ENCODE data around the gene PCSK6.

PCSK6 gene

DNA sequence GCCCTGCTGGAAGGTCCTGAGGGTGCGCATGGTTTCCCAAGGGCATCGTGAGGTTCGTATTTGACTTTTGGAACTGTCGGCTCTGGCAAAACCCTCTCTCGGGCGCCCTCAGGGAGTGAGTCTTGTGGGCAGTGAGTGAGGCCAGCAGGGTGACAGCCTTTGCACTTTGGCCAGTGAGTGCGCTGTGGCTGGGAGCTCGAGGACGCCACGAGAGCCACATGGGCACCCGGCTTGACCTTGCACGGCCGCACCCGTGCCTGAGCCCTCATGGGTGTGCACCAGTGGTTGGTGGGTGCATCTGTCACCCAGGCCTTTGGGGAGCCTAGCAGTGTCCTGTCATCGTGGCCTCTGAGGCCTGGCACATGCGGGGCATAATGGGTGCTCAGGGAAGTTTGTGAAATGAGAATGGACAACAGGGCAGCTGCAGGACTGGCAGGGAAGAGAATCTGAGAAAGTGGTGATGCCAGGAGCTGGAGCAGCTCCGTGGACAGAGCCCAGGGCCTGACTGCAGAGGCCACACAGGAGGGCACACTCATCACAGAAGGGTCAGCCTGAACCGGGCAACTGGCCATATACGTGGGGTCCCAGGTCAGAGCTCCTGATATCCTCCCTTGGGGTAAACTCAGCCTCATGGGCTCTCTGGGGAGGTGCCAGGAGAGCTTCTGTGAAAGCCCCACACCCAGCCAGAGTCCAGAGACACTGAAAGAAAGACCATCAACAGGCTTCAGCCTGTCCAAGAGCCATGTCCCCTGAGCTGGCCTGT is 164.1 kb downstream of the PCSK6 start:
- no peak for DNase-seq (ENCODE audit: low read depth)

DNA sequence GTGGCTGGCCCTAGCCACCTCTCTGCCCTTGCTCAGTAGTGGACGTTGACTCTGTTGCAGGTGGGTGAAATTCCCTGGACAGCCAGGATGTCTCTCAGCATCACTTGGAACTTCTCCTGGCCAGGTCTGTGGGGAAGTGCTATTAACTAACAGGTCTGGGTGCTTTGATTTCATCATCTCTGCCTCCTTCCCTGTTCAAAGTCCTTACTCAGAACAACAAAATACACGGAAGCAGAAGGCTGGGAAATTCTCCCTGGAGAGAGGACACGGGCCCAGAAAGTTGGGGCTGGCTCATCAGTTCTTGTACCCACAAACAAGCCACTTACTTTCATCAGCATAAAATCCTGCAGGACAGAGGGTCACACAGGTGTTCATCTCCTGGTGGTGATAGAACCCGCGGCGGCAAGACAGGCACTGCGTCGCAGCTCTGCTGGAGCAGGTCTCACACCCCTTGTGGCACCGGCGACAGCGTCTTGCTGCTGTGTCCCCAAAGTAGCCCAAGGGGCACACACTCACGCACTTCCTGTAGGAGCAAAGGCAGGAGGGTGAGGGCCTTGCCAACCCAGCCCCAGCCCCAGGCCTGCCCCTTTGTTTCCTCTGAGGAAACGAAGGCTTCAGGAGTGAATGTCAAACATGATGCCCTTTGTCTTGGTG is 164.9 kb downstream of the PCSK6 start:
- DNase-seq (ENCODE audit: low read depth), result no peak

GRCh38 chr15:101323793-101324523 is 165.5 kb downstream of the PCSK6 start:
- no peak for DNase-seq (ENCODE audit: low read depth)

GRCh38 chr15:101322854-101323477 is 166.5 kb downstream of the PCSK6 start:
- DNase-seq (ENCODE audit: low read depth), result no peak

- no peak for DNase-seq (ENCODE audit: low read depth)
Observed at GRCh38 chr15:101322016-101322695, 167.4 kb downstream of the PCSK6 start.

- DNase-seq (ENCODE audit: low read depth), result peak; percentile 48
Observed at GRCh38 chr15:101320501-101321052, 168.9 kb downstream of the PCSK6 start.

DNA sequence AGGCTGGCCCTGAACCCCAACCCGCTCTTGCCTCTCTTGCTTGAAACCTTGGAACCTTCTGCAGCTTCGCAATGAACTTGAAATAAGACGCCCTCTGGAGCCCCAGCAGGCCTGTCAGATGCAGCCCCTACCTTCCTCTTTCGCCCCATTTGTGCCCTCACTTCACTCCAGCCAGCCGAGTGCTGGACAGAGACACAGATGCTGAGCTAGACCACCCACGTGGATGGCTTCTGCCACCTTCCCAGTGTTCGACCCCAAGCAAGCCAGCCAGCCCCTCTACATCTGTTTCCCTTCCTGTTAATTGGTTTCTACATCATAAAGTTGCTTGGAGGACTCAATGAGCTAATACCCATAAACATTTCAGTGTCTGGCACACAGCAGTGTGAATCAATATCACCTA is 170.7 kb downstream of the PCSK6 start:
- no peak for DNase-seq (ENCODE audit: low read depth)

- no peak for DNase-seq (ENCODE audit: low read depth)
Observed at GRCh38 chr15:101318147-101318819, 171.2 kb downstream of the PCSK6 start.

DNA sequence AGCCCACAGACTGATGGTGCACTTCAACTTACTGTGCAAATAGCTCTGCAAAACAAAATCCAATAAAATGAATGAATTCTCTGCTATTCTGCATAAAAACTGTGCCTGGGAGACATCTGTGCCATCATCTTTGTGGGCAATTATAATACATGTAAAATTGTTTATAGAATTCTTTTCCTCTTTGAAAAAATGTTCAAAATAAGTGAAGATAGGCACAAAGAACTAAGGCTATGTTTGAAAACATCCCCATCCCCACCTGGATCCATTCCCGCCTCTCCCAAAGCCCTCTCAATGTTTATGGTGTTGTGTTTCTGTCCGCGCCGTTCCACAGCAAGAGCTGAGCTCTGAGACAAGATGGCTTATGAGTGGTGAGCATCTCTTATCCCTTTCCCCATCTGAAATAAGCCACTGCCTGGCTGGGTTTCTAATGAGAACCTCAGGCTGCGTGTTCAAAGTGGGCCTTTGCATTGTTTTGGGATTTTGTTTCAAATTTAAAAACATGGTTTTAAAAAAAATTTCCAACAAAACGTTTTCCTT is 172.1 kb downstream of the PCSK6 start:
- no peak for DNase-seq (ENCODE audit: low read depth)

GRCh38 chr15:101316529-101316928 is 173.0 kb downstream of the PCSK6 start:
- DNase-seq (ENCODE audit: low read depth), result no peak

- no peak for DNase-seq (ENCODE audit: low read depth)
Observed at GRCh38 chr15:101315736-101316135, 173.8 kb downstream of the PCSK6 start.

GRCh38 chr15:101314336-101315125 is 175.0 kb downstream of the PCSK6 start:
- DNase-seq (ENCODE audit: low read depth), result no peak

DNA sequence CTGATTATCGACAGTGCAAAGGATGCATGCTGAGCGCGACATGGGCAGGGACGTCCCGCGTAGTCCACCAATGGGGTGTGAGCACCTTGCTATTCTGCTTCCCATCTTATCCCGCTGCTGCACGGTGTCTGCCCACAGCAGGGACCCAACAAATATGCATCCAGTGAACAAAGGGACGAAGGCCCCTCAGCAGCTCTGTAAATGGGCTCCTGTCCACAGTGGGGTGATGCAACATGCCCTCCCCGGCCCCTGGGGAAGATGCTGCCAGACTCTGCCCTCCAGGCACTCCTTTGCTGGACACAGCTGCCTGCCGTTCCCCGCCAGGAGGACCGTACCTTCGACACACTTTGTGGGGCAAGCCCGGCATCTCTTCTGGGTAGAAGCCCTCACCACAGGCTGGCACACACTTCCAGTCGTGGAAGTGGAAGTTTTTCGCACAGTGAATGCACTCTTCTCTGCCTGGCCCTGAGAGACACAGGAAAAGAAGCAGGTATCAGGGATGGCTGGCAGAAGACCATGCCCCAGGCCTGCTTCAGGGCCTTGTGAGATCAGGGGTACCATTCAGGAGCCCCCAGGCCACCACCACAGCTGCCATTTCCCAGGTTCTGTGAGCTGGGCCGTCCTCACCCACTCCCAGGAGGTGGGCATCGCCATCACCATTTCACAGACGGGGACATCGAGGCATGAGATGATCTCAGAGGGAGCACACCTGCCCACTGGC is 176.3 kb downstream of the PCSK6 start:
- DNase-seq (ENCODE audit: low read depth), result no peak

- DNase-seq (ENCODE audit: low read depth), result no peak
Observed at GRCh38 chr15:101310508-101310907, 179.0 kb downstream of the PCSK6 start.

DNA sequence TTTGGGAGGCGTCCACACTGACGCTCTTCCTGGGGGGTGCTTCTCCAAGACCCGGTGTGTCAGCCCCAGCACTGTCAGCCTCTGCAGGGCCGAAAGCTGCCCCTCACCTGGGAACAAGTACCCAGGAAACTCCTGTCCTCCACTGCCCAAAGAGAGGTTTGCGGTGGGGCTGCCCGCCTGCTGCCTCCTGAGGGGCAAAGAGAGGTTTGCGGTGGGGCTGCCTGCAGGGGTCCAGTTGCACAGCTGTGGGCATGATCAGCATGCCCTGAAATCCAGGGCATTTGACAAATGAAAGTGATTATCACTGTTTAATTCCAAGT is 179.4 kb downstream of the PCSK6 start:
- DNase-seq (ENCODE audit: low read depth), result no peak

DNA sequence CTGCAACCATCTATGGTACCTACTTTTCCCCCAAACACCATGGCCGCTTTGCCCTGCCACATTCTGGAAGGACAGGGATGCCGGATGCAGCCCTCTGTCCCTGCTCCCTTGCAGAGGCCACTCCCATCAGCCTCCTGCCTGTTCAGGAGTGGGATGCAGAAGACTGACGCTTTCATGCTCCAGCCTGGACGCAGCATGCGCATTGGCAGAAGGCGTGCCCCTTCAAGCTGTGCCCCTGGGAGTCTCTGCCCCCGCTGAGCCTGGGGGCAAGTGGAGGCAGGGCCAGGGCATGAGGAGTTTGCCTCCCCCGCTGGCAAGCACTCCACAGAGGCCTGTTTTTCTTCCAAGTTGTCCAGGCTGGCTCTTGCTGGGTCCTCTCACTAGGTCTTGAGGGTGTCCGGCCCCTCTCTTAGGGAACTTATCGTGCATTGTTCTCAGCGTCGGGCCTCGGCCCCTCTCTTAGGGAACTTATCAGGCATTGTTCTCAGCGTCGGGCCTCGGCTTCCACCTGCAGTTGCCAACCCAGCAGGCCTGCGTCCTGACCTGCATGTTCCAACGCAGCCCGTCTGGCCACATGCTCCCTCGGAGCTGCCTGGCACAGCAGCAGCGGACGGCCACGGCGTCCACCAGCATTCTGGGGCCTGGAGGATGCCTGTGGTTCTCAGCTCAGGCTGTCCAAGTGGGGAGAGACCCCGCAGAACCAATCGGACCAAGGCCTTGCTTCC is 179.9 kb downstream of the PCSK6 start:
- no peak for DNase-seq (ENCODE audit: low read depth)

DNA sequence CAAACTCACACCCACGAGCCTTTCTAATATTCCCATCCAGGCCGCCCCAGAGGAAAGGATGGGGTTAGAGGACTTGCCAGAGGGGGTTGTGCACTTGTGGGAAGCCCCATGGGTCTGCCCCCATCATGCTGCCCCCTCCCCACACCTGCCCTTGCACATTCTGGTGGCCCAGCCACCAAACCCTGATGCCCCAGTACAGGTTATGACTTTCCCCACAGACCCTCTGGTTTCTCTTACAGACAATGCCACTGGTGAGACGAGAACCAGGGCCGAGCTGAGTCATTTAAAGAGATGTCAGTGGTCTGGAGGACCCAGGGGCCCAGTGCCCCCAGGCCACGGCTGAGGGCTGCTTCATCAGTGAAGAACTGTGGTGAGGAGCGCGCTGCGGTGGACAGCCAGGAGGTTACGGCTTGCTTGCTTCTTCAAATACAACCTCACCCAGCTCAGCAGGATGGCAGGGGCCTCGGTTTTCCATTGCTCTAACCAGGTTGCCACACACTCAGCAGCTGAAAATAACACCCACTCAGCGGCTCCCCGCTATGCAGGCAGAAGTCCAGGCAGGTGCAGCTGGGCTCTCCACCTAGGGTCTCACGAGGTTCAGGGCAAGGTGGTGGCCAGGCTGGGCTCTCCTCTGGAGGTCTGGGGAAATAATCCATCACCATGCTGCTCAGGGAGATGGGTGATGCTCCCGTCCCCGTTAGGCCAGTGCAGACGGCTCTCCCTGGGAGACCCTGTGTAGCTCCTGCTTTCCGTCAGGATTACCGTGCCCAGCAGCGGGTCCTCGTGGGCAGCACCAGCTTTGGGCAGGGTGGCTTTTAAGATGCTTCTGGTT is 180.7 kb downstream of the PCSK6 start:
- no peak for DNase-seq (ENCODE audit: low read depth)
